Adrenal gland (tissue), 12 donors: ENCODE measurements around the gene PAN3. TPM values are rescaled to one million over a fixed set of nuclear protein-coding genes. Genes with fewer than 3 reads are reported as not detected.
"Not testable (repeated sequence)": the region's sequence is repeated elsewhere in the genome, so short reads cannot be mapped to it uniquely, and the experiment has no call there.

ENCODE experiments used
- DNase-seq, 7 donors: peaks; one replicate each; pipeline ENCODE4 v3.0.0-alpha.2; 2019 to 2020
- H3K27ac ChIP-seq, 5 donors: fragments of 200-600 bp; sonication (generic) in 4 of 5; 1 replicate in 3 of 5; 2 replicates in 2 of 5; pipeline versions ENCODE4 v1.5.1 to v1.8.0; 2016 to 2020; ENCODE audit warnings: mild to moderate bottlenecking in 1 of 5
- H3K27me3 ChIP-seq: fragments of 200-600 bp; 2 replicates; pipeline ENCODE4 v1.8.0; 2021
- H3K36me3 ChIP-seq, 2 donors: fragments of 200-600 bp; replicated peaks in 1 of 2; 1 replicate in 1 of 2; 2 replicates in 1 of 2; pipeline versions ENCODE4 v1.5.1 to v1.8.0; 2018 to 2022
- H3K4me1 ChIP-seq, 2 donors: fragments of 200-600 bp; replicated peaks in 1 of 2; 1 replicate in 1 of 2; 2 replicates in 1 of 2; pipeline versions ENCODE4 v1.5.1 to v1.8.0; 2018 to 2021
- H3K4me3 ChIP-seq, 4 donors: fragments of 200-600 bp; sonication (generic) in 3 of 4; one replicate each; pipeline ENCODE4 v1.5.1; 2016 to 2018
- H3K9me3 ChIP-seq, 3 donors: fragments of 200-600 bp; sonication (generic) in 1 of 3; replicated peaks in 1 of 3; 1 replicate in 2 of 3; 2 replicates in 1 of 3; pipeline versions ENCODE4 v1.5.1 to v1.8.0; 2016 to 2021
- CTCF ChIP-seq, 6 experiments: fragments of 450-650 bp in 4 of 6; fragments of 200-600 bp in 2 of 6; sonication (generic) in 1 of 6; IDR thresholded peaks; 1 replicate in 5 of 6; 2 replicates in 1 of 6; pipeline versions ENCODE4 v1.5.1 to v1.8.0; 2016 to 2021; ENCODE audit warnings: antibody characterized with exemption in 6 of 6, mild to moderate bottlenecking in 2 of 6, moderate library complexity in 1 of 6
- POLR2A ChIP-seq, 2 donors: fragments of 450-650 bp; IDR thresholded peaks; one replicate each; pipeline ENCODE4 v1.6.1; 2017; ENCODE audit warnings: antibody characterized with exemption in 2 of 2, mild to moderate bottlenecking in 2 of 2, moderate library complexity in 1 of 2
- WGBS, 4 donors: extraction: QIAGEN DNeasy Blood & Tissue Kit in 2 of 4; methylation state at CpG; one replicate each; pipeline versions ENCODE4 v1.1.5 to v1.1.7; 2013 to 2017; 5-methylcytosine and 5-hydroxymethylcytosine counted together
- intact Hi-C, 2 donors: fragments of 100-400 bp; cut with DNase I; formaldehyde crosslinking; loops; one replicate each; pipeline versions ENCODE4 v1.14.1 to v1.15.0; 2022 to 2023
- polyA plus RNA-seq, 3 donors: library from polyadenylated mRNA; stranded (reverse); fragments of 200-250 nt in 2 of 3; fragments of 350-450 nt in 1 of 3; fragmentation: Illumina TruSeq in 1 of 3; extraction: RNeasy Lipid Tissue Mini Kit (QIAGEN cat#74804) in 1 of 3; gene quantifications; one replicate each; pipeline ENCODE4 v1.2.3, GENCODE V29; 2013 to 2014
- total RNA-seq, 9 donors: library from RNA; depleted of rRNA in 4 of 9; stranded (reverse); fragments of >200 nt in 4 of 9; fragments of 120-200 nt in 1 of 9; fragmentation: NEBNext Ultra II Directional in 1 of 9; extraction: Animal tissue kit (Norgen Biotek cat#: 25700) in 1 of 9; gene quantifications; one replicate each; pipeline versions ENCODE4 v1.1.0 to v1.2.4, GENCODE V29; 2013 to 2023
- donor health status: healthy with polysubstance abuse.
- donor health status: Bipolar disorder and iron deficiency.
- donor health status: DM: yes; HTN: yes; CAD: no.
- donor health status: DM: no; HTN: no; CAD: no.
- donor health status: DM: no; HTN: no; CAD: no.
- donor health status: DM: yes; HTN: yes; CAD: no.

Gene PAN3
- total and polyA plus RNA-seq, 12 donors = 13.3 to 31.4 (median 23.7) TPM

GRCh38 chr13:28094306-28094705 lies 44.0 kb upstream of the PAN3 start:
- Histone ChIP-seq H3K4me1 (no peaks in the 10 kb centered on the region), H3K9me3 (no peaks in the 10 kb centered on the region), H3K27ac (no peak overlapping the region), H3K27me3 (peaks cover 16% of the 10 kb centered on the region), H3K4me3 (no peak overlapping the region), H3K36me3 (no peaks in the 10 kb centered on the region)
- WGBS, 4 donors = 50 to 67% (median 58%) methylated on average over 4 of the region's 4 CpGs
- TF ChIP-seq POLR2A (IDR thresholded peaks at IDR 0.05) (no peak), CTCF (IDR thresholded peaks at IDR 0.05) (no peak)
- DNase-seq = no peak
- intact Hi-C loops = no loop called here

DNA sequence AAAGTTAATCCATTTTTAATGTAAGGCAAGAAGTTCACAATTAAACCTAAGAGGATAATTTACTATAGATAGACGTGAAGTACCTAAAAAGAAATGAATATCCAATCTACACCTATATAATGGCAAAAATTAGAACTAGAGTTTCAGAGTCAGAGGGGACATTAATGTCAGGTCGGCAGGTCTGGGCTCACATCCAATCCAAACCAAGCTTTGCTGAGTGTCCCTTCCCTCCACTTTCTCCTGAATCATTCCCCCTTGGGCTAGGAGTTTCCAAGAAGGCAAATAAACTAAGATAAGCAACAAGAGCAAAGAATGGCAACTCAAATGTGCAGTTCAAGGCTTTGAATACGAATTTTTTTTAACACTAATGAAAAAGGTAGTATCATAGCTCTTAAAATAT lies 40.8 kb upstream of the PAN3 start:
- DNase-seq = no peak
- no peak overlapping the region for H3K4me3 ChIP-seq
- no peaks in the 10 kb centered on the region for H3K36me3 ChIP-seq
- no peak for TF ChIP-seq CTCF (IDR thresholded peaks at IDR 0.05)
- TF ChIP-seq POLR2A (IDR thresholded peaks at IDR 0.05) = no peak
- WGBS, 4 donors = 45 to 50% (median 45%) methylated on average over 3 of the region's 3 CpGs
- H3K9me3 ChIP-seq = no peaks in the 10 kb centered on the region
- H3K27me3 ChIP-seq = peaks cover 47% of the 10 kb centered on the region
- intact Hi-C loops = no loop called here
- peaks cover 0 to 14% of the 10 kb centered on the region in 2 donors for H3K4me1 ChIP-seq
- H3K27ac ChIP-seq = no peak overlapping the region

DNA sequence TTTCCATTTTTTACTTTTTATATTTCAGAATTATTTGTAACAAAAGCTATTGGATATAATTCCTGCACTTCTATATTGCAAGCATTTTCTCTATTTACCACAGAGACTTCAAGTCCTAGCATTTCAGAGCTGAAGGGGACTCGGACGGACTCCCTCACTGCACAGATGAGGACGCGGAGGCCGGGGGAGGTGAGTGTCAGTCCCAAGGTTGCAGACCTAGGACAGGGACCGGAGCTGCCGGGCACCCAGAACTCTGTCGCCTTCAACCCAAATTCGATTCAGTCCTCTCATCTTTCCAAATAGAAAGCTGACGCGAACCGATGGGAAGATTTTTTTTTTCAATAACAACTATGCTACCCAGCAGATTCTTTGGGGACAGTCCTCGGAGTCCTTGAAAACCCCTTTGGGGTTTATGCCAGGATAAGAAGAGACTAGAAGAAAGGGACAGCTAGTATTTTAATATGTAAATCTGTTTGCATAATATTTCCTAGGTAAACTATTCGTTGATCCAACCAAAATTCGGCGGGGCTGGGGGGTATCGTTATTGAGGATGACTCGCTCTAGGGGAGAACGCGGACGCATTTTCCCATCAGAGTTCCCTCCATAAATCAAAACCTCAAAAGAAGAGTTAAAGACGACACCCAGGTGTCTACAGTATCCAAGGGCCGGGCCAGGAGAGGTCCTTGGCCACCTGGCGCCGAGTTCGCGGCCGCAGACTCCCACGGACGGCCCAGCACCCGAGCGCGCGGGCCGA lies 38.8 kb upstream of the PAN3 start:
- Histone ChIP-seq H3K27me3 (peaks cover 54% of the 10 kb centered on the region), H3K27ac (no peak overlapping the region), H3K9me3 (no peaks in the 10 kb centered on the region), H3K36me3 (no peaks in the 10 kb centered on the region), H3K4me1 (peaks cover 0 to 14% of the 10 kb centered on the region in 2 donors), H3K4me3 (peak overlapping the region in 1 of 4 donors; percentile 47)
- intact Hi-C loops = no loop called here
- TF ChIP-seq CTCF (IDR thresholded peaks at IDR 0.05) (no peak), POLR2A (IDR thresholded peaks at IDR 0.05) (no peak)
- WGBS, 4 donors = 8 to 11% (median 10%) methylated on average over 26 to 35 of the region's 35 CpGs
- no peak for DNase-seq

DNA sequence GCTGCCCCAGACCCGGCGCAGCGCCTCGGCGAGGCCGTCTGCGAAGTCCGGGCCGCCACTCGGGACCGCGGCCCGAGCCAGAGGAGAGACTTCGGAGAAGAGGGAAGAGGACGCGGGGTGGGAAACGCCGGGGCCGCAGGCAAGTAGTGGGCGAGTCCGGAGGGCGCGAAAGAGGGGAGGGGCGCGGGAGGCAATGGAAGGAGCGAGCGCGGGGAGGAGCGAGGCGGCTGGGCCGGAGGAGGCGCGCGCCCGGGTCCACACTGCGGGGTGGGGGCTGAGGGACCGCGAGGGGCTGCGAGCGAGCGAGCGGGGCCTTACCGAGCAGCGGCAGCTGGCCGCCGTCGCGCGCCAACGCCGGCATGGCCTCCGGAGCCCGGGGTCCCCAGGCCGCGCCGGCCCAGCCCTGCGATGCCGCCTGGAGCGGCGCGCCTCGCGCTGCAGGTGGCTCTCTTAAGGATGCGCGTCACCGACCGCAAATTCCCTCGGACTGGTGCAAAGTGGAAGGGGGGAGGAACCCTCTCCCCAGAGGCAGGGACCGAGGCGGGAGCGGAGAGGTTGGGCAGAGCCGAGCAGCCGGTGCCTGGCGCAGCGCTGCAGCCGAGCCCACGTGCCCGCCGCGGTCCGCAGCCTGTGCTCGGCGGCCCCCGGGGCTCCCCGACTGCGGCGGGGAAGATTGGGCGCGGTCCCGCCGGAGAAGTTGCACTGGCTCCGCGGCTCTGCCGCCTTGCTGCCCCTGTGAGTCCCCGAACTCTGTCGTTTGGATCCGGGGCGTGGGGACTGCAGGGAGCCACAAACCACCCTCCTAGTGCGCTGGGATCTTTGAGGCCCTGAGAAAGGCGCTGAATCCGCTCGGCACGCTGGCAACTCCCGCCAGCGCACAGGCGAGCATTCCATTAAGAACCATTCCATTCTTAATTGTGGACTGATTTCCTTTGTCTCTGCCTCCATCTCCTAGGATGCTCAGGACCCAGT lies 37.9 kb upstream of the PAN3 start, which contains the start of gene FLT3:
Gene FLT3, minus strand, starts transcription at position 427 of the 972 bp plus-strand sequence. Its CDS starts 66 bp downstream, at position 361.
- H3K27me3 ChIP-seq = peaks cover 54% of the 10 kb centered on the region
- peaks cover 0 to 14% of the 10 kb centered on the region in 2 donors for H3K4me1 ChIP-seq
- H3K27ac ChIP-seq = no peak within 1 kb of the TSS
- peak in 1 of 7 donors; percentile 5 for DNase-seq
- no peaks in the 10 kb centered on the region for H3K9me3 ChIP-seq
- 1 to 2% (median 1%) methylated on average over 39 to 106 of the region's 106 CpGs for WGBS, 4 donors
- no peaks in the 10 kb centered on the region for H3K36me3 ChIP-seq
- intact Hi-C loops = no loop called here
- H3K4me3 ChIP-seq = peak within 1 kb of the TSS in 1 of 4 donors; percentile 47
- no peak for TF ChIP-seq POLR2A (IDR thresholded peaks at IDR 0.05)
- TF ChIP-seq CTCF (IDR thresholded peaks at IDR 0.05) = no peak

DNA sequence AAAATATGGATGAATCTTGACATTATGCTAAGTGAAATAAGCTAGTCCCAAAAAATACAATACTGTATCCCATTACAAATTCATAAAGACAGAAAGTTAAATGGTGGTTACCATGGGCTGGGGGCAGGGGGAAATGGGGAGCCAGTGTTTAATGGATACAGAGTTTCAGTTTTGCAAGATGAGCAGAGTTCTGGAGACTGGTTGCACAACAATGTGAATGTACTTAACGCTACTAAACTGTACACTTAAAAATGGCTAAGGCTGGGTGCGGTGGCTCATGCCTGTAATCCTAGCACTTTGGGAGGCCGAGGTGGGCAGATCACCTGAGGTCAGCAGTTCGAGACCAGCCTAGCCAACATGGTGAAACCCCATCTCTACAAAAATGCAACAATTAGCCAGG lies 36.5 kb upstream of the PAN3 start:
- H3K27ac ChIP-seq, H3K9me3 ChIP-seq, DNase-seq, H3K36me3 ChIP-seq, intact Hi-C loops, H3K4me3 ChIP-seq: not testable (repeated sequence)
- 71 to 81% (median 80%) methylated on average over 4 of the region's 4 CpGs for WGBS, 4 donors
- Histone ChIP-seq H3K4me1 (peaks cover 0 to 14% of the 10 kb centered on the region in 2 donors), H3K27me3 (peaks cover 53% of the 10 kb centered on the region)
